Thymus (tissue), 11 donors: ENCODE data around the gene CDK16. TPM values are rescaled to one million over a fixed set of nuclear protein-coding genes. Genes with fewer than 3 reads are reported as not detected.

Experiments
- DNase-seq, 9 donors: peaks; one replicate each; pipeline ENCODE4 v3.0.0-alpha.2; 2013; ENCODE audit warnings: low spot score in 9 of 9, low read depth in 6 of 9, missing footprints in 1 of 9
- H3K27ac ChIP-seq, 2 donors: one replicate each; pipeline ENCODE4 v1.5.1; 2013; ENCODE audit warnings: control low read depth in 1 of 2, low read depth in 1 of 2, low read length in 1 of 2, mild to moderate bottlenecking in 1 of 2, moderate library complexity in 1 of 2
- H3K27me3 ChIP-seq, 2 donors: one replicate each; pipeline ENCODE4 v1.5.1; 2013; ENCODE audit warnings: low read length in 1 of 2; ENCODE audit not compliant: control insufficient read depth in 2 of 2, insufficient read depth in 1 of 2
- H3K36me3 ChIP-seq, 2 donors: one replicate each; pipeline ENCODE4 v1.5.1; 2013; ENCODE audit warnings: low read length in 1 of 2, mild to moderate bottlenecking in 1 of 2, moderate library complexity in 1 of 2; ENCODE audit not compliant: control insufficient read depth in 2 of 2, insufficient read depth in 2 of 2
- H3K4me1 ChIP-seq, 2 donors: one replicate each; pipeline ENCODE4 v1.5.1; 2013; ENCODE audit warnings: low read length in 2 of 2; ENCODE audit not compliant: control insufficient read depth in 2 of 2, insufficient read depth in 2 of 2
- H3K4me3 ChIP-seq, 2 donors: one replicate each; pipeline ENCODE4 v1.5.1; 2013; ENCODE audit warnings: low read length in 2 of 2, control low read depth in 1 of 2, mild to moderate bottlenecking in 1 of 2
- H3K9me3 ChIP-seq, 2 donors: one replicate each; pipeline ENCODE4 v1.5.1; 2013; ENCODE audit warnings: low read length in 1 of 2, mild to moderate bottlenecking in 1 of 2; ENCODE audit not compliant: control insufficient read depth in 2 of 2, insufficient read depth in 1 of 2
- WGBS: extraction: QIAGEN DNeasy Blood & Tissue Kit; methylation state at CpG from one replicate; pipeline ENCODE4 v1.1.7; 2013; 5-methylcytosine and 5-hydroxymethylcytosine counted together
- polyA plus RNA-seq: library from polyadenylated mRNA; stranded (reverse); fragments of 200-250 nt; gene quantifications from one replicate; pipeline ENCODE4 v1.2.3, GENCODE V29; 2013
- total RNA-seq: library from RNA; stranded (reverse); fragments of 120-200 nt; gene quantifications from one replicate; pipeline ENCODE4 v1.2.4, GENCODE V29; 2013
- donor health status: healthy.

CDK16 gene
- total and polyA plus RNA-seq, 2 donors = 28.8 to 41.9 TPM

GRCh38 chrX:47234583-47234982 is 16.1 kb downstream of the CDK16 start:
- no peak for DNase-seq
- 87% methylated on average over 3 of the region's 3 CpGs for WGBS
- peak overlapping the region in 1 of 2 donors; percentile 90 for H3K4me3 ChIP-seq
- peaks cover 0 to 10% of the 10 kb centered on the region in 2 donors for H3K27me3 ChIP-seq
- H3K9me3 ChIP-seq = peaks cover 0 to 3% of the 10 kb centered on the region in 2 donors
- peaks cover 4 to 6% of the 10 kb centered on the region in 2 donors for H3K36me3 ChIP-seq
- peaks cover 0 to 13% of the 10 kb centered on the region in 2 donors for H3K4me1 ChIP-seq
- no peak overlapping the region for H3K27ac ChIP-seq

GRCh38 chrX:47235691-47236103 is 17.2 kb downstream of the CDK16 start:
- Histone ChIP-seq H3K9me3 (peaks cover 0 to 3% of the 10 kb centered on the region in 2 donors), H3K36me3 (peaks cover 14 to 15% of the 10 kb centered on the region in 2 donors), H3K27me3 (peaks cover 0 to 10% of the 10 kb centered on the region in 2 donors), H3K4me3 (no peak overlapping the region), H3K4me1 (peaks cover 0 to 13% of the 10 kb centered on the region in 2 donors), H3K27ac (no peak overlapping the region)
- DNase-seq = peak in 1 of 9 donors; percentile 28
- 81% methylated on average over 4 of the region's 4 CpGs for WGBS

- no peak overlapping the region for H3K27ac ChIP-seq
- H3K4me1 ChIP-seq = peaks cover 0 to 6% of the 10 kb centered on the region in 2 donors
- no peak overlapping the region for H3K4me3 ChIP-seq
- over 99% methylated on average over 8 of the region's 8 CpGs for WGBS
- DNase-seq = no peak
- no peaks in the 10 kb centered on the region for H3K9me3 ChIP-seq
- peaks cover 0 to 4% of the 10 kb centered on the region in 2 donors for H3K27me3 ChIP-seq
- H3K36me3 ChIP-seq = peaks cover 42% of the 10 kb centered on the region in 2 donors
Measured at GRCh38 chrX:47239199-47239598, 20.7 kb downstream of the CDK16 start.

- Histone ChIP-seq H3K9me3 (no peaks in the 10 kb centered on the region), H3K4me3 (no peak overlapping the region), H3K27me3 (peaks cover 0 to 6% of the 10 kb centered on the region in 2 donors), H3K27ac (no peak overlapping the region), H3K36me3 (peaks cover 50 to 51% of the 10 kb centered on the region in 2 donors), H3K4me1 (peaks cover 0 to 6% of the 10 kb centered on the region in 2 donors)
- WGBS = 99% methylated on average over 12 of the region's 12 CpGs
- no peak for DNase-seq
Measured at GRCh38 chrX:47239898-47240545, 21.5 kb downstream of the CDK16 start.

GRCh38 chrX:47240619-47241018 is 22.1 kb downstream of the CDK16 start:
- Histone ChIP-seq H3K36me3 (peaks cover 54 to 56% of the 10 kb centered on the region in 2 donors), H3K27ac (no peak overlapping the region), H3K9me3 (no peaks in the 10 kb centered on the region), H3K4me1 (peaks cover 0 to 1% of the 10 kb centered on the region in 2 donors), H3K27me3 (peaks cover 0 to 6% of the 10 kb centered on the region in 2 donors), H3K4me3 (no peak overlapping the region)
- DNase-seq = no peak
- 98% methylated on average over 7 of the region's 7 CpGs for WGBS

- Histone ChIP-seq H3K4me3 (no peak overlapping the region), H3K9me3 (no peaks in the 10 kb centered on the region), H3K4me1 (no peaks in the 10 kb centered on the region), H3K36me3 (peaks cover 62% of the 10 kb centered on the region in 2 donors), H3K27ac (no peak overlapping the region), H3K27me3 (peaks cover 0 to 6% of the 10 kb centered on the region in 2 donors)
- DNase-seq = no peak
- WGBS = 98% methylated on average over 18 of the region's 18 CpGs
Measured at GRCh38 chrX:47241201-47242011, 22.9 kb downstream of the CDK16 start.

GRCh38 chrX:47242321-47242720 is 23.8 kb downstream of the CDK16 start:
- Histone ChIP-seq H3K4me3 (no peak overlapping the region), H3K4me1 (no peaks in the 10 kb centered on the region), H3K9me3 (no peaks in the 10 kb centered on the region), H3K27ac (no peak overlapping the region), H3K36me3 (peaks cover 66 to 70% of the 10 kb centered on the region in 2 donors), H3K27me3 (peaks cover 0 to 4% of the 10 kb centered on the region in 2 donors)
- DNase-seq = no peak
- 98% methylated on average over 10 of the region's 10 CpGs for WGBS

- no peak overlapping the region for H3K4me3 ChIP-seq
- no peak overlapping the region for H3K27ac ChIP-seq
- WGBS = 97% methylated on average over 14 of the region's 14 CpGs
- peaks cover 72 to 75% of the 10 kb centered on the region in 2 donors for H3K36me3 ChIP-seq
- H3K9me3 ChIP-seq = no peaks in the 10 kb centered on the region
- DNase-seq = no peak
- no peaks in the 10 kb centered on the region for H3K4me1 ChIP-seq
- peaks cover 0 to 4% of the 10 kb centered on the region in 2 donors for H3K27me3 ChIP-seq
Measured at GRCh38 chrX:47243351-47243750, 24.9 kb downstream of the CDK16 start.

GRCh38 chrX:47244676-47245075 is 26.2 kb downstream of the CDK16 start:
- Histone ChIP-seq H3K4me3 (no peak overlapping the region), H3K4me1 (no peaks in the 10 kb centered on the region), H3K27ac (no peak overlapping the region), H3K36me3 (peaks cover 74 to 76% of the 10 kb centered on the region in 2 donors), H3K27me3 (peaks cover 0 to 2% of the 10 kb centered on the region in 2 donors), H3K9me3 (no peaks in the 10 kb centered on the region)
- WGBS = over 99% methylated on average over 16 of the region's 16 CpGs
- no peak for DNase-seq
